Measurements from ENCODE around the gene PKNOX2.
A peak's percentile ranks its signal among the peaks of the same experiment; 100 is the strongest.

Gene PKNOX2

DNA sequence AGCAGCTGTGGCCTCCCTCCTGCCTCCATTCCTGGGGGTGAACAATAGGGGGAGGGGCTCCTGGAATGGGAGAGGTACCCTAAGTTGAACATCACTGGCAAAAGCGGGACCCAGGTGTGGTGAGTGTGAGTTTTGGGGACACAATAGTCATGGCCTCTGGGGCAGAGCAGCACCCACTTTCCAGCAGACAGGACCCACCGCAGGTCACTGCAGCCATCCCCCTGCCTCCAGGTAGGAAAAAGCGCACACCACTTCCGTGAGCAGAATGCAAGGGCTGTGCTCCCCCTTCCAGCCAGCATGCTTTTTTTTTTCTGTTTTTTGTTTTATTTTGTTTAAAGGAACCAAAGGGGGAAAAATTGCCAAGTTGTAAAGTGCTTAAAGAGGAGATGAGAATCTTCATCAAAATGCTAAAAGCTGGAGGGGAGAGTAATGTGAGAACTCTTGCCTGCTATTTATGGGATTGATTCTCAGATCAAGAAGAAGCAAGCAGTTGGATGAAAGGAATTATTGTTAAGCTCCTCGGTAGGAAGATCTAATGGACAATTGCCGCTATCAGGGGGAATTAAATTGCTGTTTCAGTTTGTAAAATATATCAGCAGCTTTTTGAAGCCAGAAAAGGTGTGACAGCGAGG is 178.7 kb downstream of the PKNOX2 start:
- ChIA-PET POLR2A (no interaction called here), CTCF (interaction anchor here (0.9 to 18.8 kb wide), 14 partner anchors 9 to 383 kb away, joined by 3 to 351 read pairs (median 11); partner anchors contain the start of gene PKNOX2)
- DNase-seq (ENCODE audit: low read depth, low spot score): no peak
- TF ChIP-seq, protein P1, sequence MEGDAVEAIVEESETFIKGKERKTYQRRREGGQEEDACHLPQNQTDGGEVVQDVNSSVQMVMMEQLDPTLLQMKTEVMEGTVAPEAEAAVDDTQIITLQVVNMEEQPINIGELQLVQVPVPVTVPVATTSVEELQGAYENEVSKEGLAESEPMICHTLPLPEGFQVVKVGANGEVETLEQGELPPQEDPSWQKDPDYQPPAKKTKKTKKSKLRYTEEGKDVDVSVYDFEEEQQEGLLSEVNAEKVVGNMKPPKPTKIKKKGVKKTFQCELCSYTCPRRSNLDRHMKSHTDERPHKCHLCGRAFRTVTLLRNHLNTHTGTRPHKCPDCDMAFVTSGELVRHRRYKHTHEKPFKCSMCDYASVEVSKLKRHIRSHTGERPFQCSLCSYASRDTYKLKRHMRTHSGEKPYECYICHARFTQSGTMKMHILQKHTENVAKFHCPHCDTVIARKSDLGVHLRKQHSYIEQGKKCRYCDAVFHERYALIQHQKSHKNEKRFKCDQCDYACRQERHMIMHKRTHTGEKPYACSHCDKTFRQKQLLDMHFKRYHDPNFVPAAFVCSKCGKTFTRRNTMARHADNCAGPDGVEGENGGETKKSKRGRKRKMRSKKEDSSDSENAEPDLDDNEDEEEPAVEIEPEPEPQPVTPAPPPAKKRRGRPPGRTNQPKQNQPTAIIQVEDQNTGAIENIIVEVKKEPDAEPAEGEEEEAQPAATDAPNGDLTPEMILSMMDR (IDR thresholded peaks at IDR 0.05; ENCODE audit: insufficient read depth, low read length, missing control alignments): no peak
- no peak overlapping the region for H3K4me3 ChIP-seq (ENCODE audit: low read depth, low read length)

DNA sequence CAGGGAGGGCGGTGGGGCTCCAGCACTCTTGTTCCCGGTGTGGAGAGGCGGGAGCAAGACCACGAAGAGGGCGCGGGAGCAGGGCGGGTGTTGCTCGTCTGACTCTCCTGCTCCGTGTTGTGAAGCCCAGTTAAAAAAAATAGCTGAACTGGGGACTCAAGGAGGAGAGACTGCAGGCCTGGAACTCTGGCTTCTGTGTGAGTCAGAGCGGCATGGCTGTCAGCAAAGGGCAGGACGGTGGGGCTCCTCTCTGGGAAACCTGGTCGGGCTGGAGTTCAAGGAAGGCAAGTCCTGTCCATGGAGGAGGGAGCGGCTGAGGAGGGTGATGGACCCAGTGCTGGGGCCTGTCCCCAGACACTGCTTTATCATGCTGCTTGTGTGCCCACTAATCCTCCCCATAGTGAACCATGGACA is 179.2 kb downstream of the PKNOX2 start:
- H3K4me3 ChIP-seq (ENCODE audit: low read depth, low read length): no peak overlapping the region
- no peak for DNase-seq (ENCODE audit: low read depth, low spot score)
- CTCF ChIA-PET: interaction anchor here (0.7 to 18.8 kb wide), 15 partner anchors 10 to 384 kb away, joined by 3 to 351 read pairs (median 12); partner anchors contain the start of gene PKNOX2
- TF ChIP-seq, protein P1 (IDR thresholded peaks at IDR 0.05; ENCODE audit: insufficient read depth, low read length, missing control alignments): no peak
- POLR2A ChIA-PET: no interaction called here

DNA sequence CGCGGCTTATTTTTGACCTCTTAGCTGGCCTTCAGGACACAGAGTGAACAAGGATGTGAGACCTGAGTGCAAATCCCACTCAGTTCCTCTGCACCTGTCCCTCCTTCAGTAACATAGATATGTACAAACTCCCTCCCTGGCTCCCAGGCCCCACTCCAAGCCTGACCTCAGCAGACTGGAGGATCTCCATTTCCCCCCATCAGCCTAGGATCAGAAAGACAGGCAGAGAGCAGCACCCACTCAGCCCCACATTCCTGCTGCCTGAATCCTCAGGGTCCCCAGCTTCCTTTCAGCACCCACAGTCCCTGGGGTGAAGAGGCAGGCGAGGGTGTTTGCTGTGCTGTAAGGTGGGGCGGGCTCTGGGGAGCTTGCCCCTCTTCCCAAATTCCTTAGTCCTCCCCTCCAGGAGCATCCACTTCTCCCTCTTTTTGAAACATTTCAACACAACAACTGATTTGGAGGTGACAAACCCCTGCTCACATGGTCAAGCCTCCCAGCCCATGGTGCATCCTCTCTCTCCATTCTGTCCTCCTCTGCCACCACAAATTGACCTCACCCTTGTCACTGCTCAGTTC is 180.4 kb downstream of the PKNOX2 start:
- H3K4me3 ChIP-seq (ENCODE audit: low read depth, low read length): no peak overlapping the region
- TF ChIP-seq, protein P1 (IDR thresholded peaks at IDR 0.05; ENCODE audit: insufficient read depth, low read length, missing control alignments): no peak
- CTCF ChIA-PET: interaction anchor here (0.9 to 18.8 kb wide), 41 partner anchors 11 to 456 kb away, joined by 3 to 351 read pairs (median 5); partner anchors contain the start of genes PKNOX2, SLC37A2 and TMEM218
- POLR2A ChIA-PET: no interaction called here
- no peak for DNase-seq (ENCODE audit: low read depth, low spot score)

DNA sequence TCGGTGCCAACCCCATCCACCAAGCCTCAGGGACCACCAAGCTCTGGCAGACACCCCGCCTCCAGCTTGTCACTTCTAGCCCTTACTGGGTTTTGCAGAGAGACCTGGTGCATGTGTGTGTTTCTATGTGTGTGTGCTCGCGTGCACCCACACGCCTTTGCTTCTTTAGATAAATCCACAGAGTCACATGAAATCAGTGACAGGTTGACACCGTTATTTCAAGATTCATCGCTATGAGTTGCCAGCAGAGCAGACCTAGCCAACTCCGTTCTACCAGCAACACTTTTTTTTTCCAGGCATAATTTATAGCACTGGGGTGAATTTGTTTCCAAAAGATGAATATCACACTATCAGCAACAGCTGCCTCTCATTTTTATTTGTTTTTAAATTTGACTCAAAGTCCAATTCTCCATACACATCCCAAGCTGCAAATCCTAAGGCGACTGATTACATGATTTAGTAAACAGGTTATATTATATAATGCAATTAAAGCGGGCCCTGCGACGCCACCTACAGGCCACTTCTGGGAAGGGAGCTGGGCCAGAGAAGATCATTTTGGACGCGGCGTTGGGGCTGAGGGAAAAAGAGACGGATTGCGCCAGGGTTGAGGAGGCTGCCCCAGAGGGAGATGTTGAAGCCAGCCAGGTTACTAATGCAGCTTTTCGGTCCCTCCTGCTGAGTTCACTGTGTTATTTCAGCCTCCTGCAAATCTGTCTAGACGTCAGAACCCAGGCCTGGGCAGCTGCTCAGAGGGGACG is 181.0 kb downstream of the PKNOX2 start:
- DNase-seq (ENCODE audit: low read depth, low spot score): no peak
- TF ChIP-seq, protein P1 (IDR thresholded peaks at IDR 0.05; ENCODE audit: insufficient read depth, low read length, missing control alignments): peak; percentile 80
- H3K4me3 ChIP-seq (ENCODE audit: low read depth, low read length): no peak overlapping the region
- ChIA-PET POLR2A (no interaction called here), CTCF (interaction anchor here (0.6 to 18.8 kb wide), 65 partner anchors 12 to 726 kb away, joined by 3 to 351 read pairs (median 4); partner anchors contain the start of genes CCDC15, PKNOX2, SLC37A2 and TMEM218)

DNA sequence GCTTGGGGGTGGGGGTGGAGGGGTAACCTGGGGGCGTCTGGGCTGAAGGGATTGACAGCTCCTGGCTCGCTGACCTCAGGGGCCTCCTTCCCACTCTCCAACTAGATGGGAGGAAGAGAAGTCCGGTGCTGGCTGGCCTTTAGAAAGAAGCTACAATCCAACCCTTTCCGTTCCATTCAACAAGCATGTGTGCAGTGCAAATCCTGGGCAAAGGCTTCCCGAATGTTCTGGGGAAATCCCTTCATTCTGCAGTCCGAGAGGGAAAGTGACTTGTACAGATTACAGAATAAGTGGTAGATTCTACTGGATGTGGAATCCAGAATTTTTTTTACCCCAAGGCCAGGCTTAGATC is 181.6 kb downstream of the PKNOX2 start:
- no peak overlapping the region for H3K4me3 ChIP-seq (ENCODE audit: low read depth, low read length)
- no peak for DNase-seq (ENCODE audit: low read depth, low spot score)
- TF ChIP-seq, protein P1 (IDR thresholded peaks at IDR 0.05; ENCODE audit: insufficient read depth, low read length, missing control alignments): no peak
- CTCF ChIA-PET: interaction anchor here (0.6 to 18.8 kb wide), 69 partner anchors 7 to 726 kb away, joined by 3 to 351 read pairs (median 4); partner anchors contain the start of genes CCDC15, PKNOX2, SLC37A2 and TMEM218
- POLR2A ChIA-PET: no interaction called here
